GM18870 (cell line): Measurements from ENCODE around the gene KIF5C.
"Not testable (repeated sequence)": the region's sequence is repeated elsewhere in the genome, so short reads cannot be mapped to it uniquely, and the experiment has no call there.

Experiments used
- ATAC-seq: cut with Tn5 transposase; IDR thresholded peaks from one replicate; pipeline ENCODE4 v1.9.1; 2021; ENCODE audit warnings: moderate library complexity; ENCODE audit not compliant: unreplicated experiment

Gene KIF5C

GRCh38 chr2:148874868-148875341 lies at the start of gene KIF5C:
TSS of gene KIF5C (plus strand) at chr2:148875227. CDS start at chr2:148875618, 391 bp downstream.
- peak; percentile 83 for ATAC-seq

- no peak for ATAC-seq
Observed at GRCh38 chr2:148826791-148827190, 48.2 kb upstream of the KIF5C start.

- no peak for ATAC-seq
Observed at GRCh38 chr2:148828941-148829340, 46.1 kb upstream of the KIF5C start.

- ATAC-seq: no peak
Observed at GRCh38 chr2:148829618-148830017, 45.4 kb upstream of the KIF5C start.

- no peak for ATAC-seq
Observed at GRCh38 chr2:148832637-148833036, 42.4 kb upstream of the KIF5C start.

- no peak for ATAC-seq
Observed at GRCh38 chr2:148842050-148842449, 33.0 kb upstream of the KIF5C start.

GRCh38 chr2:148848146-148848545 lies 26.9 kb upstream of the KIF5C start:
- no peak for ATAC-seq

GRCh38 chr2:148853458-148853857 lies 21.6 kb upstream of the KIF5C start:
- ATAC-seq: no peak

- no peak for ATAC-seq
Observed at GRCh38 chr2:148860037-148860436, 15.0 kb upstream of the KIF5C start.

- no peak for ATAC-seq
Observed at GRCh38 chr2:148861367-148861766, 13.7 kb upstream of the KIF5C start.

GRCh38 chr2:148862478-148862877 lies 12.5 kb upstream of the KIF5C start:
- not testable (repeated sequence) for ATAC-seq

- ATAC-seq: no peak
Observed at GRCh38 chr2:148865512-148865911, 9.5 kb upstream of the KIF5C start.

- ATAC-seq: no peak
Observed at GRCh38 chr2:148866091-148866490, 8.9 kb upstream of the KIF5C start.

GRCh38 chr2:148867079-148867769 lies 7.8 kb upstream of the KIF5C start:
- no peak for ATAC-seq

GRCh38 chr2:148875387-148876051 lies 492 bp downstream of the KIF5C start:
- no peak for ATAC-seq

- ATAC-seq: no peak
Observed at GRCh38 chr2:148876202-148876594, 1.2 kb downstream of the KIF5C start.

GRCh38 chr2:148876595-148877402 lies 1.8 kb downstream of the KIF5C start:
- peak; percentile 42 for ATAC-seq

GRCh38 chr2:148877403-148877740 lies 2.3 kb downstream of the KIF5C start:
- ATAC-seq: no peak

- ATAC-seq: no peak
Observed at GRCh38 chr2:148880636-148881035, 5.6 kb downstream of the KIF5C start.

GRCh38 chr2:148882051-148882450 lies 7.0 kb downstream of the KIF5C start:
- no peak for ATAC-seq

- no peak for ATAC-seq
Observed at GRCh38 chr2:148885209-148885608, 10.2 kb downstream of the KIF5C start.

- no peak for ATAC-seq
Observed at GRCh38 chr2:148885988-148886387, 11.0 kb downstream of the KIF5C start.
